DMS153 treated with DMSO at 0.1 percent for 48 hours (cell line): ENCODE results near the gene RAB11FIP3.

Experiments used
- DNase-seq: peaks from one replicate; lab custom pipeline; 2025; ENCODE audit not compliant: unreplicated experiment; lab: John Stamatoyannopoulos, UW

The RAB11FIP3 gene

GRCh38 chr16:564690-565418 is 139.4 kb downstream of the RAB11FIP3 start:
- no peak for DNase-seq

GRCh38 chr16:565419-566330 is 140.2 kb downstream of the RAB11FIP3 start:
- DNase-seq, result no peak

GRCh38 chr16:566475-567372 is 141.3 kb downstream of the RAB11FIP3 start, which contains the start of gene NHLRC4:
Gene NHLRC4, plus strand, starts transcription at chr16:567005. Its CDS starts 1,043 bp downstream, at chr16:568048.
- peak; percentile 12 for DNase-seq

- DNase-seq, result no peak
Measured at GRCh38 chr16:567373-568256, 142.2 kb downstream of the RAB11FIP3 start.

GRCh38 chr16:568401-569258 is 143.2 kb downstream of the RAB11FIP3 start:
- DNase-seq, result no peak

- DNase-seq, result no peak
Measured at GRCh38 chr16:569445-570254, 144.2 kb downstream of the RAB11FIP3 start, which contains the start of gene PIGQ. Gene PIGQ, plus strand, starts transcription at chr16:569968. Its CDS starts 4,107 bp downstream, at chr16:574075.
